Measurements from ENCODE around the gene ACOT7.

The ACOT7 gene

DNA sequence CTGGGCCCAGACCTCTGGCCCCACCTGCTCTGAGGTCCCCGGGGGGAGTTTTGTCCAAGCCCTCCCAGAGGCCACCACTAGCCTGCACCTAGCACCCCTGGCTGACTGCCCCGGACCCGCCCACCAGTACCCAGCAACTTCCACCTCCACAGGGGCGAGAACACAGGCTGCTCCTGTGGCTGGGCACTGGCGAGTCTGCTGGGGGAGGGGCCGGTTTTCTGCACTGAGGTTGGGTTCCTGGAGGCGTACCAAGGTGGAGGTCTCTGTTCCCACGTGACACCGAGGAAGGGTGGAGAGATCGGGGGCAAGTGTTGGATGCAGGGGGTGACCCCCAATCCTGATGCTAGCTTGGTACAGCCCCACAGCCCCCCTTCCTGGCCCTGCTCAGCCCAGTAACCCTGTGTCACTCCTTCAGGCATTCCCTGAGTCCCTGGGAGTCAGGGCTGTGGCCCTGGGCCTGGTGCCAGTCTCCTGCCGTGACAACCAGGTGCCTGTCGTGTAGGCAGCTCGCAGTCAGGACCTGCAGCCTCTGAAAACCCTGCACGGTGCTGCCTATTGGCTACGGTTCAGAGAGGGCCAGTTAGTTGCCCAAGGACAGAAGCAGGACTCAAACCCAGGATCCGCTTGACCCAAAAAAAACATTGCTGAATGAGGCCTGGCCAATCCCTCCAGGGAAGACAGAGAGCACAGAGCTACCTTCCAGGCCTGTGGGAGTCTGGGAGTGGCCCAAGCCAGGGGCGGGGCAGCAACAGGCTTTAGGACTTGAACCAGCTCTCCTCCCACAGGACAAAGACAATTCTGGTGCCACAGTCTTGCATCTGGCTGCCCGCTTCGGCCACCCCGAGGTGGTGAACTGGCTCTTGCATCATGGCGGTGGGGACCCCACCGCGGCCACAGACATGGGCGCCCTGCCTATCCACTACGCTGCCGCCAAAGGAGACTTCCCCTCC is 34.1 kb upstream of the ACOT7 start:
- TF ChIP-seq ZNF274 (IDR thresholded peaks at IDR 0.05; ENCODE audit: low read depth, low read length), result no peak
- H3K4me3 ChIP-seq (ENCODE audit: low read length), result no peak overlapping the region

- no peak overlapping the region for H3K4me3 ChIP-seq (ENCODE audit: low read length)
- TF ChIP-seq ZNF274 (IDR thresholded peaks at IDR 0.05; ENCODE audit: low read depth, low read length), result no peak
Observed at GRCh38 chr1:6426972-6427350, 33.4 kb upstream of the ACOT7 start.

DNA sequence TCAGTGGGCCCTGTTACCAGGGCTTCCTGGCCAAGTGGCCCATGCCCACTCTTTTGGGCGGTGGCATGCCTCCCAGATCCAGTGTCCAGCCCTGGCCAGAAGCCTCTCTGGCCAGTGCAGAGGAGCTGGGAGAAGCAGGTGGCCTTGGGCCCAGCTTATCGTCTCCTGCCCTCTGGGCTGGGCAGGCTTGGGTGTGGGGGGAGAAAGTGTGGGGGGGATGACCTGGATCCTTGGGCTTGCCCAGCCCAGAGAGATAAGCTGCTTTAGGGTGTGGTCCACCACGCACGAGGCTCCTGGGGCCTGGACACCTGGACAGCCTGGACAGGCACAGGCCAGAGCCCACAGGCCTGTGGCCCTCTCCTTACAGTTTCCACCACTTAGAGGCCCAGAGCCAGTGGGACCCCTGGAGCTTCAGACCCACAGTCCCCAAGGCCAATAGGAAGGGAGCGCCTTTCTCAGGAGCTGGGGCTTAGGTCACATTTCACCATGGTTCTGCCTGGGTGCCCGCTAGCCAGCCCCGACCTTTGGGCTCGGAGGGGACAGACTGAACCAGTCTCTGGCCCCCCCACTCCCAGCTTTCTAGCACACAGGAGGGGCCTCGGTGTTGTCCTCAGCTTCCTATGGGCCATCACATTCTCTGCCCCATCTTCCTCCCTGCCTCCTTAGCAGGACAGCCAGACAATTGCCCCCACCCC is 32.9 kb upstream of the ACOT7 start:
- no peak for TF ChIP-seq ZNF274 (IDR thresholded peaks at IDR 0.05; ENCODE audit: low read depth, low read length)
- H3K4me3 ChIP-seq (ENCODE audit: low read length), result no peak overlapping the region

DNA sequence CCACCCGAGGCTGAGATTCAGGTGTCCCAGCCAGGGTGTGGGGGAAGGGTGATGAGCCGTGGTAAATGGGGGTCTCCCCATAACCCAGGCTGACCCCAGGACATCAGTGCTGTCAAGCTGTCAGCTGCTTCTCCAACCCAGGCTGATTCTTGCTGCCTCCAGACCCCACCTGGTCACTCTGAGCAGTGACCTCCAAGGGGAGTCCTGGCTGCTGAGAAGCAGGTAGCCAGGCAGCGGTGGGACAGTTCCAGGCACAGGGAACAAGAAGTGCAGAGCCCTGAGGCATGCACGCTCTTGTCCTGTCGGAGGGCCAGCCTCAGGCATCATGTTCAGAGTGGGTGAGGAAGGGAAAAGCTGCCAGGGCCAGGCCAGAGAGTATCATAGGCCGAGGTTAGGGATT is 32.1 kb upstream of the ACOT7 start:
- no peak for TF ChIP-seq ZNF274 (IDR thresholded peaks at IDR 0.05; ENCODE audit: low read depth, low read length)
- no peak overlapping the region for H3K4me3 ChIP-seq (ENCODE audit: low read length)

DNA sequence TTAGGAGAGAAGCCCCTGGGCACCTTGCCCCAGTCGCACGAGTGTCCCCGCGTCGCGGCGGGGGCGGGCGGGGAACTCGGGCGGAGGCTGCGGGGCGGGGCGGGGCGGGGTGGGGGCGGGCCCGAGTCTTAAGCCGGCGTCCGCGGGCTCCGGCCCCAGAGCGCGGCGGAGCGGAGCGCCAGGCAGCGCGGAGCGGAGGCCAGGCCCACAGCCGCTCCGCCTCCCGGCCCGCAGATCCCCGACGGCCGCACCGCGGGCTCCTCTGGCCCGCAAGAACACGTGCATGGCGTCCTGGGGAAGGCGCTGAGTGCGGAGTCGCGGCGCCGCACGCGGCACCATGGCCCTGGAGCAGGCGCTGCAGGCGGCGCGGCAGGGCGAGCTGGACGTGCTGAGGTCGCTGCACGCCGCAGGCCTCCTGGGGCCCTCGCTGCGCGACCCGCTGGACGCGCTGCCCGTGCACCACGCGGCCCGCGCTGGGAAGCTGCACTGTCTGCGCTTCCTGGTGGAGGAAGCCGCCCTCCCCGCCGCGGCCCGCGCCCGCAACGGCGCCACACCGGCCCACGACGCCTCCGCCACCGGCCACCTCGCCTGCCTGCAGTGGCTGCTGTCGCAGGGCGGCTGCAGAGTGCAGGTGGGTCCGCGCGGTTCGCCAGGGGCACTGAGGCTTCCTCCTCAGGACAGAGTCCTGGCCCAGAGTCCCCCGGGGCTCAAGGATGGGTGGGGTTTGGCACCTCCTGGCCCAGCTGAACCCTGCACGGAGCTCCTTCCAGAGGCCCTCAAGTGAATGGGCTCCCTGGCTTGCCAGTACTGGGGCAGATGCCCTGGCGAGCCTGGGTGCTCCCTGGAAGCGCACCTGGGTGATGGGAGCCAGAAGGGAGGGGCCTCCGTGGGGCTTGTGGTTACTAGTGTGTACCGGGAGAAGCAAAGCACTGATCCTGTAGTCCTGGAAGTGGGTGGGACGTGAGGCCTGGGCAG is 31.3 kb upstream of the ACOT7 start, which contains the start of gene ESPN:
ESPN (plus strand) TSS at position 158 of the 975 bp plus-strand sequence; CDS start at position 338, 180 bp downstream.
- no peak for TF ChIP-seq ZNF274 (IDR thresholded peaks at IDR 0.05; ENCODE audit: low read depth, low read length)
- no peak within 1 kb of the TSS for H3K4me3 ChIP-seq (ENCODE audit: low read length)

GRCh38 chr1:6424000-6424565 is 30.5 kb upstream of the ACOT7 start:
- H3K4me3 ChIP-seq (ENCODE audit: low read length), result no peak overlapping the region
- no peak for TF ChIP-seq ZNF274 (IDR thresholded peaks at IDR 0.05; ENCODE audit: low read depth, low read length)

DNA sequence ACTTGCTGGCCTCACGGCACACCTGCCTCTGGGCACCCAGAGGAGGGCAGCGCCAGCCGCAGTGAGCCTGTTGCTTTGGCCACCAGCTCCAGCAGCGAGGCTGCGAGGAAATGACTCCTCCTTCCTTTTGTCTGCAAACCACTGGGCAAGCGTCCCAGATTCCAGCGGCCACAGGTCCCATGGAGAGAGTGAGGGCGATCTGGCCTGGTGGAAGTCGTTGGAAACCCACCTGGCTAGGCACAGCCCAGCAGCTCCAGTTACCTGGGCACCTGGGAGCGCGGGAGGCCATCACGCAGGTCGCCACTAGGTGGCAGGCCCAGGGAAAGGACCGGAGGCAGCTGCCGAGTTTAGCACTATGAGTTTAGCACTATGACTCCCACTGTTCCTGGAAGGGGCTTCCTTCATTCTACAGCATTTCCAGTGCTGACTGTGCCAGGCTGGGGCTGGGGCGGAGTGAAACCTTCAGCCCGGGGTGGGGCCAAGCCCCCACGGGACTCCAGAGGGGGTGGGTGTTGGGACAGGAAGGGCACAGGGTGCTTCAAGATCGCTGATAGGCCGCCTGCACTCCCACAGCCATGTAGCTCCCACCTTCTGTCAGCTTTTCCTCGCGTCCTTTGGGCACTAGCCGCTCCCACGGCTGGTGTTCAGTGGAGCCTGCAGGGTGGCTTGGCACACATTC is 29.9 kb upstream of the ACOT7 start:
- no peak for TF ChIP-seq ZNF274 (IDR thresholded peaks at IDR 0.05; ENCODE audit: low read depth, low read length)
- no peak overlapping the region for H3K4me3 ChIP-seq (ENCODE audit: low read length)

DNA sequence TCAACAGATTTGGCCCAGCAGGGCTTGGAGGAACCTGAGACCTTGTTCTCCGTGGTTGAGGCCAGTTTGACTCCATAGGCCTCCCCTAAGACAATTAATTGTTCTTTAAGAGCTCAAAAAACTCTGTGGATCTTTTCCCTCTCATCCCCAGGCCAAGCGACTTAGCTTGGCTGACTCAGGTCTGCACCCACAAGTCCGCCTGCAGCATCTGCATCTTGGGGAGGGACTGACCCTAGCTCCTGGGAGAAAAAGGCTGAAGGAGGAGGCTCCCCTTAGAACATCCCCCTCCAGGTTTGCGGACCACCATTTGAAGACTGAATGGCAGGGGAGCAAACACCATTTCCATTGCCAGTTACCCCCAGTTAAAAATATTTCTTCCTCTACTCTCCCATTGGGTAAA is 27.7 kb upstream of the ACOT7 start:
- no peak overlapping the region for H3K4me3 ChIP-seq (ENCODE audit: low read length)
- no peak for TF ChIP-seq ZNF274 (IDR thresholded peaks at IDR 0.05; ENCODE audit: low read depth, low read length)

DNA sequence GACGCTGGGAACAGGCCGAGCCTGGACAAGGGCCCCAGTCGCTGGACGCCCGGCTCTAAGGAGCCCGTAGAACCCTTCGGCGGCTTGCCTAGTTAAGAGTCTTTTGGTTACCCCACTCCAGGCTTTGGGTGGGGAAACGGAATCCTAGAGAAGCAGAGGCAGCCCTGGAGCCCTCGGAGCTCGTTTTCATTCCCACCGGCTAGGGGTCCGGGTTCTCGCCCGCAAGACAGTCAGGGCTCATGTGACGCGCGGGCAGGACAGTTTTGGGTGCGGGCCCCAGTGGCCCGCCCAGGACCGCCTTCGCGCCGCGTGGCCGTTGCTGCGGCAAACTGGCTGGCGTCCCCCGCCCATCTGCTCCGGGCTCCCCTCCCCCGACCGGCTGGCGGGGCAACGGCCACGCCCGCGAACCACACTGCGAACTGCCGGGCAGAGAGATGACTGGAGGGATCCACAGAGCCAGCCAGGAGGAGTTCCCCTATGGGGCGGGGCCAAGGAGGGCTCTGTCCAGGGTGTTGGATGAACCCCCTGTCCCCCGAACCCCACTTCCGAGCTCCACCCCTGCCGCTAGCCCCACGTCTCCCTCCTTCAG is 27.0 kb upstream of the ACOT7 start:
- no peak for TF ChIP-seq ZNF274 (IDR thresholded peaks at IDR 0.05; ENCODE audit: low read depth, low read length)
- H3K4me3 ChIP-seq (ENCODE audit: low read length), result no peak overlapping the region

DNA sequence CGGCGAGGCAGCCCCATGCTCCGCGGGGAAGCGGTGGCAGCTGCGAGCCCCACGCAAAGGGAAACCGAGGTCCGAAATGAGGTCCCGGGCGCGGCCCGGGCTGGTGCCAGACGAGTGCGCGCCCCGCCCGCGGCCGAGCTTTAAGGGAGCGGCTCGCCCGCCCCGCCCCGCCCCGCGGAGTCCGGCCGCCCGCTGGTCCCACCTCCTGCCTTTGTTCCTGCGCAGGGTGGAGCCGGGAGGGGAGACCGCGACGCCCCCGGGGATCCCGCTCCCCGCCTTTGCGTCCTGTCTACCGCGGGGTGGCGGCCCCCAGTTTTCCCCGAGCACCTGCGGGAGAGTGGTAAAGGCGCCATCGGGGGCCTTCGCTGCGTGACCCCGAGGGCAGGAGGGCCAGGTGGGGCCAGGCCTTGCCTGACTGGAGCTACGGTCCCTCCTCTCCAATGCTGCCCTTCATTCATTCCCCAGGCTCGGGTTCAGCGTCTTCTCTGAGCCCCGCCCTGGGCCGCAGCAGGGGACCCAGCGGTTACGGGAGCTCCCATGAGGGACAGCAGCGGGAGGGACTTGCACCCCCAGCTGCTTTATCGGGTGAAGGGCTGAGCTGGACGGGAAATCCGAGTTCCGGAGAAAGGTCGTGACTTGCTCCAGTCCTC is 26.4 kb upstream of the ACOT7 start, which contains the start of gene HES2:
HES2 (minus strand) TSS at position 116 of the 650 bp plus-strand sequence; CDS start at position 17, 99 bp downstream.
- H3K4me3 ChIP-seq (ENCODE audit: low read length), result no peak within 1 kb of the TSS
- TF ChIP-seq ZNF274 (IDR thresholded peaks at IDR 0.05; ENCODE audit: low read depth, low read length), result no peak

- no peak for TF ChIP-seq ZNF274 (IDR thresholded peaks at IDR 0.05; ENCODE audit: low read depth, low read length)
- H3K4me3 ChIP-seq (ENCODE audit: low read length), result no peak overlapping the region
Observed at GRCh38 chr1:6419397-6419803, 25.8 kb upstream of the ACOT7 start.
